Subcutaneous adipose tissue (tissue), 4 donors: ENCODE results near the gene SLC2A9. TPM values are rescaled to one million over a fixed set of nuclear protein-coding genes. Genes with fewer than 3 reads are reported as not detected.

Experiments used
- total RNA-seq, 4 donors: library from RNA; depleted of rRNA; stranded (reverse); fragments of >200 nt; gene quantifications; one replicate each; pipeline ENCODE4 v1.1.0, GENCODE V29; 2016
- TF ChIP-seq, protein P1 (sequence below): fragments of 450-650 bp; IDR thresholded peaks from one replicate; pipeline ENCODE4 v1.5.1; 2016; ENCODE audit warnings: low read depth, mild to moderate bottlenecking, control low read depth, antibody characterized with exemption, moderate library complexity

SLC2A9 gene
- total RNA-seq, 4 donors from 2014 or later = 4.6 to 15.8 (median 7.8) TPM

DNA sequence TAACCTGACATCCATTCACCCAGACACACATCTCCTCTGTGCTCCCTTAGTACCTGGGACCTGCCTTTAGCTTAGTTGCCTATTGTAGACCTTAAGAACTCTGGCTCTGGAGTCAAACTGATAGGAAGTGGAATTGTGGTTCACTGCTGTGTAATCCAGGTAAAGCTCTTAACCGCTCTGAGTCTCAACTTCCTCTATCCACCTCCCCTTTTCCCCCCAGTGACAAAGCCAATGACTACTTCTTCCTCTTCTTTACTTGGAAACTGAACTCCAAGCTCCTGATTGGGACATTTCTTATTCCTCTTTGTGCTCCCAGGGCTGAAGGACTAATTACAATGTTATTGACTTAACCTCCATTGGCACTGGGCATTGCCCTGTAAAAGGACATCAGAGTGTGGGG lies 145.8 kb downstream of the SLC2A9 start:
- TF ChIP-seq, protein P1, sequence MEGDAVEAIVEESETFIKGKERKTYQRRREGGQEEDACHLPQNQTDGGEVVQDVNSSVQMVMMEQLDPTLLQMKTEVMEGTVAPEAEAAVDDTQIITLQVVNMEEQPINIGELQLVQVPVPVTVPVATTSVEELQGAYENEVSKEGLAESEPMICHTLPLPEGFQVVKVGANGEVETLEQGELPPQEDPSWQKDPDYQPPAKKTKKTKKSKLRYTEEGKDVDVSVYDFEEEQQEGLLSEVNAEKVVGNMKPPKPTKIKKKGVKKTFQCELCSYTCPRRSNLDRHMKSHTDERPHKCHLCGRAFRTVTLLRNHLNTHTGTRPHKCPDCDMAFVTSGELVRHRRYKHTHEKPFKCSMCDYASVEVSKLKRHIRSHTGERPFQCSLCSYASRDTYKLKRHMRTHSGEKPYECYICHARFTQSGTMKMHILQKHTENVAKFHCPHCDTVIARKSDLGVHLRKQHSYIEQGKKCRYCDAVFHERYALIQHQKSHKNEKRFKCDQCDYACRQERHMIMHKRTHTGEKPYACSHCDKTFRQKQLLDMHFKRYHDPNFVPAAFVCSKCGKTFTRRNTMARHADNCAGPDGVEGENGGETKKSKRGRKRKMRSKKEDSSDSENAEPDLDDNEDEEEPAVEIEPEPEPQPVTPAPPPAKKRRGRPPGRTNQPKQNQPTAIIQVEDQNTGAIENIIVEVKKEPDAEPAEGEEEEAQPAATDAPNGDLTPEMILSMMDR = no peak

DNA sequence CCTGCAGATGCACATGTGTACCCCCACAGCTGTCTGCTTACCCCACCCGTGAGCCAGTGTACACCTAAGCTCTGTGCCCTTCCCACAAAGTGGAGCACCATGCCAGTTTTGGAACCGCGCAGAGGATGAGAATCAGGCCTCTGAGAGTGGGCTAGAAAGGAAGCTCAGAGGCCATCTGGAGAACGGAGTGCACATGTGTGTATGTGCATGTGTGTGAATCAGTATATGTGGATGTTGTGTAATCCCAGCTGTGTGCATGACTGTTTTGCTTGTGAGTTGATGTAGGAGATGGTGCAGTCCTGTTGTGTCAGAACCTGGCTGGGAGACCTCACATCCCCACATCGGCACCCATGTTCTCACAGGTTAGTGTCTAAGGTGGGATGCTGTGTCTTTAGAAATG lies 146.9 kb downstream of the SLC2A9 start:
- TF ChIP-seq, protein P1 = no peak

DNA sequence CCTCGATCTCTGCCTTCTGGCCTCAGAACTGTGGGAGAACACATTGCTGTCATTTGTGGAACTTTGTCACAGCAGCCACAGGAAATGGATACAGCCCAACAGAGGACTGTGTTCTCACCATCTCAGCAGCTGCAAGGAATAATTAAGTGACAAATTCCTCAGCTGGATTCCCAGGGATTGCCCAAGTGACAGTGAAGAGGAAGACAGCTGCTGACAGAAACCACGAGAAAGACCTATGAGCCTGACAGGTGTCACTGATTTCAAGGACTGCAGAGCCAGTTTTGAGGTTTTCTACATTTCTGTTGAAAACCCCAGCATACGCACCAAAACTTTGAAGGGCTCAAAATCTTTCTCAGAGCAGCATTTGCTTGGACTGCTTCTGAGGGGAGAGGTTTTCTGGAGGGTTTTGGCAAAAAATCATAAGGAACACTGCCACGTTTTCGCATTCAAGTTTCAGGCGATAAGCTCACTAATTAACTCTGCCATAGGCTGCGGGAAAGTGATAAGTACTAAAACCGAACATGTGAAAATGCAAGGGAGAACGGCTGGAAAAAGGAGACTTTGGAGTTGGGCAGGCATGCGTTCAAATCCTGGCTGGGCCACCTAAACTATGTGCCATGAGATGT lies 151.0 kb downstream of the SLC2A9 start:
- TF ChIP-seq, protein P1 = no peak

DNA sequence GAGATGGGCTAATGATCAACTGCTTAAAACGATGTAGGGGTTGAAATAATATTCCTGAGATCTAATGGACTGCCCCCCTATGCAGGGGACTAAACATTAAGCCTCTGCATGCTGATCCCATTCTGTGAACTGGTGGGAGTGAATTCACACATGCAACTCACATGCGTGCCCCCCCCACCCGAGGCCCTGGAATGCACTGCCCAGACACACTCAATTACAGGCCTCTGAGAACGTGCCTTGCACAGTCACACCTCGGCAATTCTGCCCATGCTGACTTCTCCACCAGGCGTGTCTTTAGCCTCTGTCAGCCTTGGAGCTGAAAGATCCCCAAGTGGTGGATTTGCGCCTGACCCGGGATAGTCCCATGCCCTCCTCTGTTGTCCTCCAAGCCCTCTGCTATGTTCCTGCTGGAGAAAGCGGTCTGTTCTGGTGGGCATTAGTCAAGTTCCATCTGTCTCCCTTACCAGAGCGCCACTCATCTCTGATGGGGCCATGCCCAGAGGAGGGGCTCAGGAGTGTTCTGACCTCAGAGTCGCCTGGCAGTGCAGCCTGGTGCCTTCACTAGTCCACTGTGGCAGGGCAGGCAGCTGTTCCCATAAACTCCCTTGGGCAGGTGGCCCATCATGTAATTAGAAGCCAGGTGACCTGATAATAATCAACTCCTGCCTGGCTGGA lies 153.4 kb downstream of the SLC2A9 start:
- TF ChIP-seq, protein P1 = no peak

DNA sequence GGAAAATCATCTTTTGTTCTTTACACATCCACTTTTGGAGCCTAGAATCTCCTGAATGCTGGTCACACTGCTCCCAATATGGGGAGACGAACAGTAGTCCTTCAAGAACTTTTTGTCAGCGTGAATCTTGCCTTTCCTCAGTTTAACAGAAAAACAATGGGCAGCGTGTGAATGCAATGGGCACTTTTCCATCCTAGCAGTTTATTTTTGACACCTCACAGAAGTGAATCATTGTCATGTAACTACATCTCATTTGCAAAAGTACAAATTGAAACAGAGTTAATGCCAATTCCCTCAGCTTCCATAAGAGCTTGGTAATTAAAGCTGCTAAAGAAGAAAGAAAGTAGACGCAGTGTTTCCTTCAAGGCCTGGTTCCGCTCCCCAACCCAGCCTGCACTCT lies 154.4 kb downstream of the SLC2A9 start:
- TF ChIP-seq, protein P1 = no peak

DNA sequence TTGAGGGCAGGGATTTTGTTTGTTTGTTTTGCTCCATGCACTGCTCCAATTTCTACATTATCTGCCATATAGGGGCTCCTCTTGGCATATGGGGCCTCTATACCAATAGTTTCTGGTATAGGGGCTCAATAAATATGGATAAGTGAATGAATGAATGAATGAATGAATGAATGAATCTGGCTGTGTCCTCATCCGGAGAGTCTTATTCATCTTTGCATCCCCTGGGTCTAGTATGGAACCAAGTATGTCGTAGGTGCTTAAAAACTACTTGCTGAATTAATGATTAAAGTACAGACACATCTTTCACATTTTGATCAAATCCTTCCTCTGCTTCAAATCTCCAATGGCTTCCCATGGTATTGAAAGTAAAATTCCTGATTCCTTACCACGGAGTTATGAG lies 159.7 kb downstream of the SLC2A9 start:
- TF ChIP-seq, protein P1 = no peak

DNA sequence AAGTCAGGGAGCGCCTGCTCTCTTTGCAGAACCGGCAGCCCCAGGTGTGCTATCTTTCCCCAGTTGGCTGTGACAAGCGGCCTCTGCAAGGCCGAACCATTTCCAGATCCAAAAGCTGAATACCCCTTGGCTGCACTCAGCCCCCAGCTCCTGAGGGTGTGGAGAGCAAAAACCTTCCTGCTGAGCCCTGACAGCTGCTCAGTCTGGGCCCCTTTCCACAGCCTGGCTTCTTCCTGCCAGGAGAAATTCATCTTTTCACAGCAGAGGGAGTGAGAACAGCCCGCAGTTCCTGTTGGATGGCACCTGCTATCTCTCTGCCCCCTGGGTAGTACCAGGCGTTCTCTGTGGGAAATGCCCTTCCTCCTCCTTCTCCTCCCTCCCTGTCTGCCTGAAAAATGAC lies 161.5 kb downstream of the SLC2A9 start:
- TF ChIP-seq, protein P1 = no peak
